ENCODE results near the gene TPCN2.
"Not testable (repeated sequence)": the region's sequence is repeated elsewhere in the genome, so short reads cannot be mapped to it uniquely, and the experiment has no call there.

Gene TPCN2

GRCh38 chr11:69137151-69137844, 88.6 kb downstream of the TPCN2 start:
- in situ Hi-C loops (cut with MboI; ENCODE audit: low sequenced_read_pairs): no loop called here

- in situ Hi-C loops (cut with MboI; ENCODE audit: low sequenced_read_pairs): no loop called here
These were observed 89.5 kb downstream of the TPCN2 start for GRCh38 chr11:69138265-69138664.

GRCh38 chr11:69140161-69140560, 91.4 kb downstream of the TPCN2 start:
- in situ Hi-C loops (cut with MboI; ENCODE audit: low sequenced_read_pairs): not testable (repeated sequence)

- in situ Hi-C loops (cut with MboI; ENCODE audit: low sequenced_read_pairs): no loop called here
These were observed 91.9 kb downstream of the TPCN2 start for GRCh38 chr11:69140635-69141034.

- in situ Hi-C loops (cut with MboI; ENCODE audit: low sequenced_read_pairs): no loop called here
These were observed 93.0 kb downstream of the TPCN2 start for GRCh38 chr11:69141742-69142141.

GRCh38 chr11:69142895-69143294, 94.2 kb downstream of the TPCN2 start:
- in situ Hi-C loops (cut with MboI; ENCODE audit: low sequenced_read_pairs): no loop called here

- in situ Hi-C loops (cut with MboI; ENCODE audit: low sequenced_read_pairs): no loop called here
These were observed 95.8 kb downstream of the TPCN2 start for GRCh38 chr11:69144316-69145049.

- in situ Hi-C loops (cut with MboI; ENCODE audit: low sequenced_read_pairs): no loop called here
These were observed 96.3 kb downstream of the TPCN2 start for GRCh38 chr11:69145050-69145380.

GRCh38 chr11:69148377-69148762, 99.6 kb downstream of the TPCN2 start:
- in situ Hi-C loops (cut with MboI; ENCODE audit: low sequenced_read_pairs): no loop called here

GRCh38 chr11:69148806-69149205, 100.1 kb downstream of the TPCN2 start:
- in situ Hi-C loops (cut with MboI; ENCODE audit: low sequenced_read_pairs): no loop called here

GRCh38 chr11:69149338-69150045, 100.8 kb downstream of the TPCN2 start:
- in situ Hi-C loops (cut with MboI; ENCODE audit: low sequenced_read_pairs): not testable (repeated sequence)

- in situ Hi-C loops (cut with MboI; ENCODE audit: low sequenced_read_pairs): no loop called here
These were observed 101.4 kb downstream of the TPCN2 start for GRCh38 chr11:69150175-69150574.

- in situ Hi-C loops (cut with MboI; ENCODE audit: low sequenced_read_pairs): no loop called here
These were observed 103.1 kb downstream of the TPCN2 start for GRCh38 chr11:69151836-69152235.

GRCh38 chr11:69152733-69153421, 104.1 kb downstream of the TPCN2 start:
- in situ Hi-C loops (cut with MboI; ENCODE audit: low sequenced_read_pairs): no loop called here

- in situ Hi-C loops (cut with MboI; ENCODE audit: low sequenced_read_pairs): no loop called here
These were observed 104.9 kb downstream of the TPCN2 start for GRCh38 chr11:69153661-69154060.

GRCh38 chr11:69154211-69154913, 105.6 kb downstream of the TPCN2 start:
- in situ Hi-C loops (cut with MboI; ENCODE audit: low sequenced_read_pairs): no loop called here

GRCh38 chr11:69154938-69155301, 106.2 kb downstream of the TPCN2 start:
- in situ Hi-C loops (cut with MboI; ENCODE audit: low sequenced_read_pairs): no loop called here

GRCh38 chr11:69155302-69156234, 106.8 kb downstream of the TPCN2 start, which contains the start of gene SMIM38:
Gene SMIM38, plus strand, starts transcription at chr11:69155935. Its CDS starts 1,912 bp downstream, at chr11:69157847.
- in situ Hi-C loops (cut with MboI; ENCODE audit: low sequenced_read_pairs): no loop called here

GRCh38 chr11:69156235-69156639, 107.5 kb downstream of the TPCN2 start:
- in situ Hi-C loops (cut with MboI; ENCODE audit: low sequenced_read_pairs): no loop called here

Data from HL-60/S4 treated with phorbol 12-myristate 13-acetate at 8.2 ng/mL for 4 days and 3 days (cell line).